Amniotic epithelial cell (primary cell): Measurements from ENCODE around the gene RAP1GDS1.
"Not testable (repeated sequence)": the region's sequence is repeated elsewhere in the genome, so short reads cannot be mapped to it uniquely, and the experiment has no call there.

Experiments used
- DNase-seq: peaks from one replicate; pipeline ENCODE4 v3.0.0-alpha.2; 2010; ENCODE audit warnings: low read depth

Gene RAP1GDS1

DNA sequence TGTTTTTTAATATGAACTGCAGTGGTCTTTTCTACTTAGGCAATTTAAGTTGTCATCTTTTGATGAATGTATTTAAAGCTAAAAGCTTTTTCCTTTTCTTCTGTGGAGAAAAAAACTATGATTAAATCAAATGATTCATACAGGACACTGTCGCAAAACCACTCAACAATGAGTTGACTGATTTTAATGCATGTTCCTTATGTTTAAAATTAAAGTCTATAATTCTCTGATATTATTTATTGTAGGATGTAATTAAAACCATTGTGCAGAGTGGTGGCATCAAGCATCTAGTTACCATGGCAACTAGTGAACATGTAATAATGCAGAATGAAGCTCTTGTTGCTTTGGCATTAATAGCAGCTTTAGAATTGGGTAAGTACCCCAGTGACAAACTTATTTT lies 172.5 kb downstream of the RAP1GDS1 start:
- no peak for DNase-seq

DNA sequence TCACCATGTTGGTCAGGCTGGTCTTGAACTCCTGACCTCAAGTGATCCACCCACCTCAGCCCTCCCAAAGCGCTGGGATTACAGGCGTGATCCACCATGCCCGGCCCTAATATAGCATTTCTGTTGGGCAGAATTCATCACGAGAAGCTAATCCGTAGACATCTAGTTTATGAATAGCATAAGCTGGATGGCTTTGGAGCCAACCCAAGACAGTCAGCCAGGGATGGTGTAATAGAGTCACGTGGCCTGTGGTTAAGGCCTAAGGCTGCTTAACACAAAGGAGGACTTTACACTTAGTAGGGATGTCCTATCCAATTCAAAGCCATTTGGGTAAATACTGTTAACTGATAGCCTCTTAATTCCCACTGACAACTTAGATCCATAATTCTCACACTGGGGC lies 173.6 kb downstream of the RAP1GDS1 start:
- DNase-seq: peak; percentile 54

DNA sequence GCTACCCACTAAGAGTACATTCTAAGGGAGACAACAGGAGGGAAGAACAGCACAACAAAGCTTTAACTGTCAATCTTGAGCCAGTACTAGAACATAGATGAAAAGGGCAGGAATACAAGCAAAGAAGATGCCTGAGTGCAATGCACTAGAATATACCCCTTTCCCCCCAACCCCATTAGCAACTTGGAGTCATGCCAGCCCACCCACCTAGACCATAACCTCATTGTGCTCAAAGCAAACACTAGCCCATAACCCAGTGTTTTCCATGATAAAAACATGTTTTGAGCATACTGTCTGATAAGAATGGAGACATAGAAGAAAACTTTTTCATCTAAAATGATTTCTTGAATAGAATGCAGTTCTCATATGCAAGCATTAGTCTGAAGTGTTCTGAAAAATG lies 183.2 kb downstream of the RAP1GDS1 start:
- DNase-seq: no peak

DNA sequence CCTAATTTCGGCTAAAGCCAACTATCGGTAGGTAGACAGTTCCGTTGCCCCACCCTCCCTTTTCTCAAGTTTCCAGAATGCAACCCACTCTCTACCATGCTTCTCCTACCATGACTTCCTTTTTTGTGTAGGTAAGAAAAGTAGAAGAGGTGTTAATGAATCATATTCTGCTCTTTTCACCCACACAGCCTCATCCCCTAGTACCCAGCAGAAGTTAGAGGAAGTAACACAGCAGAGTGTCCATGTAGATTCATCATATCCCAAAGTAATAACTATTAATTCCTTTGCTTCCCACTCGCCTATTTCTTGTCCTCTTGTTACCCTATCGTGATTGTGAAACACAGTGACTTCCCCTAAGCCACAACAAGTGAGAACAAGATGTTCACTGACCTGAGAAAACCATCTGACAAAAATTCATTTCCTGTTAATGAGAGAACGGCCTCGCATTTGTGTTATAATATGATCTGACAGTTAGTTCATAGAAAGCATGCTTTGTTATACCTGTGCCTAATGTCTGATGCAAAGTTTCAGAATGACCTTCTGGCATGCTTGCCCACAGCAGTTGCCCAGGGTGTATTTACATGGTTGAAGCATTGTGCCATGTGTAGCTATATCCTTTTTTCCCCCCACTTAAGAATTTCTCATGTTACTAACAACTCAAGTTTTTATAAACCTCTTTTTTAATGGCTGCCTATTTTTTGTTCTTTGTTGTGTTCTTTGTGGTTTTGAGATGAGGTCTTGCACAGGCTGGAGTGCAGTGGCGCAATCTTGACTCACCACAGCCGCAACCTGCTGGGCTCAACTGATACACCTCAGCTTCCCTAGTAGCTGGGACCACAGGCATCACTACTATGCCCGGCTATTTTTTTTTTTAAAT lies 185.6 kb downstream of the RAP1GDS1 start:
- peak; percentile 92 for DNase-seq

DNA sequence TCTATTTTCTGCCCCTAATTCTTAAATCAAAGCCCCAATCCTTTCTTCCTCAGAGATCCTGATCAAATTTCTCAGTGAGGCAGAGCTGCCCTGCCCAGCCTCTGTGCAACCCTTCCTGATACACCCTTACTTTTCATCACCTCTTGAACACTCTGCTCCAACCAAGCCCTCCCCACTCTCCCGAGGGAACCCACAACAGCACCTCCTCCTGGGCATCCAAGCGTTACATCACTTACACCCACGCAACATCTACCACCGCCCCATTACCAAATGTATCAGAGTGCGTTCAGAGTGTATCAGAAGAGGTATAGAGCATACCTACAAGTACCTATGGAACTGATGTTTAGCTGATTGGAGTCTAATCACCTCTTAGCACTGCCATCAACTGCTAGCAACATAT lies 186.5 kb downstream of the RAP1GDS1 start:
- peak; percentile 33 for DNase-seq

DNA sequence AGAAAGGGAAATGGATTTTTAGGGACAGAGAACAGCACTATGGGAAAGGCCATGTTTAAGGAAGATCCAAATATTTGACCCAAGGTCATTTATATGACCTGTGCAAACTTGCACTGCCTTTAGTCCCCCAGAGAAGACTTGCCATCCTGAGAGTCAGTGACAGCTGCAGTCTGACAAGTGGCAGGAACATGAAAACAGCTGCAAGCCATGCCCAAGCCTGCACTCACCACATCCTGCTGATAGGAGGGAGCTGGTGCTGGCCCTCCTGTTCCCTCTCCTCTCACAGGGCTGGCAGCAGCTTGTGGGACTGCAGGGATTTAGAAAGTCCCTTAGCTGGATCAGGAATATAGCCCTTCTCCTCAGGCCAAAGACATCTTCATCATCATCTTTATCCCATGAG lies 187.7 kb downstream of the RAP1GDS1 start:
- peak; percentile 28 for DNase-seq

DNA sequence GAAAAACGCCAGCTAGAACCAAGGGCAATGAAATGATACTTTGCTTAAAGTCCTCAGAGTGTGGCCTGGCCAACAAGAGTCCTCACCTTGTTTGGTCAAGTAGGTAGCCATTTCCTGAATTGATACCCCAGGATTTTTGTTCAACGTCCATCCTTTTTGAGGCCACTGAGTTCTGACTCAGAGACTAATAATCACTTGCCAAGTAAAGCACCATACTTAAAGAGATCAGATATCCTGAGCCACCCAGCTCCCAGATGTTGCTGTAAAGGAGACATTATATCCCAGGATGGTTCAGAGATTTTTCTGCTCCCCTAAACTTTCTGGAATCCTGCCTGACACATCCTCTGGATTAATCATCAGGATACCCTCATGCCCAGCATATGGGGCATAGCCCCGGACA lies 190.9 kb downstream of the RAP1GDS1 start:
- DNase-seq: no peak

DNA sequence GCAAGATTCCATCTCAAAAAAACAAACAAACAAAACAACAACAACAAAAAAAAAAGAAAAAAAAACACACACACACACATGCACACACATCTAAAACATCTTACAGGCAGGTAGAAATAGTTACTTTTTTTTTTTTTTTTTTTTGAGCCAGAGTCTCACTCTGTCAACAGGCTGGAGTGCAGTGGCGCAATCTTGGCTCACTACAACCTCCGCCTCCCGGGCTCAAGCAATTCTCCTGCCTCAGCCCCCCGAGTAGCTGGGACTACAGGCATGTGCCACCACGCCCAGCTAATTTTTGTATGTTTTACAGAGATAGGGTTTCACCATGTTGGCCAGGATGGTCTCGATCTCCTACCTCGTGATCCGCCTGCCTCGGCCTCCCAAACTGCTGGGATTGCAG lies 196.2 kb downstream of the RAP1GDS1 start:
- DNase-seq: not testable (repeated sequence)

DNA sequence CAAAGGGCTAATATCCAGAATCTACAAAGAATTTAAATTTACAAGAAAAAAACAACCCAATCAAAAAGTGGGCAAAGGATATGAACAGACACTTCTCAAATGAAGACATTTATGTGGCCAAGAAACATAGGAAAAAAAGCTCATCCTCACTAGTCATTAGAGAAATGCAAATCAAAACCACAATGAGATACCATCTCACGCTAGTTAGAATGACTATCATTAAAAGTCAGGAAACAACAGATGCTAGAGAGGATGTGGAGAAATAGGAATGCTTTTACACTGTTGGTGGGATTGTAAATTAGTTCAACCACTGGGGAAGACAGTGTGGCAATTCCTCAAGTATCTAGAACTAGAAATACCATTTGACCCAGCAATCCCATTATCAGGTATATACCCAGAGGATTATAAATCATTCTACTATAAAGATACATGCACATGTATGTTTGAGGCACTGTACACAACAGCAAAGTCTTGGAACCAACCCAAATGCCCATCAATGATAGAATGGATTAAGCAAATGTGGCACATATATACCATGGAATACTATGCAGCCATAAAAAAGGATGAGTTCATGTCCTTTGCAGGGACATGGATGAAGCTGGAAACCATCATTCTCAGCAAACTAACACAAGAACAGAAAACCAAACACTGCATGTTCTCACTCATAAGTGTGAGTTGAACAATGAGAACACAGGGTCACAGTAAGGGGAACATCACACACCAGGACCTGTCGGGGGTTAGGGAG lies 200.1 kb downstream of the RAP1GDS1 start:
- DNase-seq: not testable (repeated sequence)

DNA sequence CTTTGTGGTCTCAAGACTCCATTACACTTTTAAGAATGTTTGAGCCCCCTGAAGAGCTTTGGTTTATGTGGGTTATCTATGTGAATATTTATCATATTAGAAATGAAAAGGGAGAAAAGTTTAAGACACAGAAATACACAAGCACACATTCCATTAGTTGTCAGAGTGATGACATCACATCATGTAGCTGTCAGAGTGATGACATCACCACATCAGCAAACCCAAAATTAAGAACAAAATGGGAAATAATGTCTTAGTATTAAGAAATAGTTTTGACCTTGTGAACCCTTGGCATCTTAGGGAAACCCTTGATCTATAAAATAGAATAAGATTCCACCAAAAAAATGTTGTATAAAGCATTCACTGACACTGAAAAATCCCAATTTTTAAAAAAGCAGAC lies 201.3 kb downstream of the RAP1GDS1 start:
- DNase-seq: no peak

DNA sequence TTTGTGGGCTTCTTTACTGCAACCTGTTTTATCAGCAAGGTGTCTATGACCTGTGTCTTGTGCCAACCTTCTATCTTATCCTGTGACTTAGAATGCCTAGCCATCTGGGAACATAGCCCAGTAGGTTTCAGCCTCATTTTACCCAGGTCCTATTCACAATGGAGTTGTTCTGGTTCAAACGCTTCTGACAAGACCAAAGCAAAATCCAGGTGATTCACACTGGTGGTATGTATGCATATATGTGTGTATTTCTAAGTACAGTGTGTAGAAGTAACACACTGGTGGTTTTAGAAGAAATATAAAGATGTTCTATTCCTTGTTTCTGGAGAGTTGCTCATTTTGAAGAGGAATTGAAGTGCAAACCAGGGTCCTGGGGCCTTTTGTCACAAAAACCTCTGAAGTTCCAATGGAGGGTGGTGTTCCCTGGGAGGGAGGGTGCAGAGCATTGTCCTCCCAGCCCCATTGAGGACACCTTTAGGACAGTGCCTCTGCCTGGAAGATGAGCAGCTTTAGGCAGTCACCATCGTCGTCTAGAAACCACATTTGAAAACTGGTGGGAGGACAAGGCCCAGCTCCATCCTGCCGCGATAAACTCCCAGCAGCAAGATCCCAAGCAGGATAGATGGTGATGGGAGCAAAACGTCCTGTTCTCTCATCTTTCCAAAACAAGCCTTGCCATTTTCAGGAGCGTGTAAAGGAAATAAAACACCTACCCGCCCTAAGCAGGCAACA lies 205.8 kb downstream of the RAP1GDS1 start:
- DNase-seq: peak; percentile 39

DNA sequence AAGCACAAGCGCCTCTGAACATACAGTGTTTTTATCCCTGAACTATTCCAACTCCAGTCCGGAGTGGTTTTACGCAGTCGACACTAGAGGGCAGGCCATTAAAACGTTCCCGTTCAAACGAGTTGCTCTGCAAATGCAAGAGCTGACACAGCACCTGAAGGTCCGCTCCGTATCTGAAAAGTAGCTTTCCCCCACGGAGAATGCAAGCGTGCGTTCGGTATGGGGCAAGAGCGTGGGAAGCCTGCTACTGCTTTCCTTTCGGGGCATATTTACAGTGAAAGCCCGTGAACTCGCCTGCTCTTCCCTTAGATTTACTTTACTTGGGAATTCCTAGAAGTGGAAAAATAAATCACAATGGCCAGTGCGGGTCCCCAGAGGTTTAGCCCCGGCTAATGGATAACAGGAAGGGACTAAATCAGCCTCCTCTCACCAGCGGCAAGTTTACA lies 206.5 kb downstream of the RAP1GDS1 start:
- DNase-seq: peak; percentile 98

DNA sequence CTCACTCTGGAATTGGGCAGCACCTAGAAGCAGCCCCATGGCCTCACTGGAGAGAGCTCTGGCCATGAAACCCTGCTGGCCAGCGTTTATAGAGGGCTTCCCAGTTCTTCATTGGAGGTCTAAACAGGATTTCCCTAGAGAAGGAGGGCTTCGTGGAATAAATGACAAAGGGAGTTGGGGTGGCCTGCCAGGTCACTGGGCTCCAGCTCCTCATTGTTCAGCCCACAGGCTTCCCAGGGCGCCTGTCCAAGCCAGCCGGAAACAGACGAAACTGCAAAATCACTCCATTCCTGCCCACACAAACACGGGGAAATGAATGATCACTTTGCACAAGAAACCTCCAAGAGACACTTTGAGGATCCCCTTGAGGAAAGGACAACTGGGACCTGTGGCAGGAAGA lies 207.5 kb downstream of the RAP1GDS1 start:
- DNase-seq: peak; percentile 42

DNA sequence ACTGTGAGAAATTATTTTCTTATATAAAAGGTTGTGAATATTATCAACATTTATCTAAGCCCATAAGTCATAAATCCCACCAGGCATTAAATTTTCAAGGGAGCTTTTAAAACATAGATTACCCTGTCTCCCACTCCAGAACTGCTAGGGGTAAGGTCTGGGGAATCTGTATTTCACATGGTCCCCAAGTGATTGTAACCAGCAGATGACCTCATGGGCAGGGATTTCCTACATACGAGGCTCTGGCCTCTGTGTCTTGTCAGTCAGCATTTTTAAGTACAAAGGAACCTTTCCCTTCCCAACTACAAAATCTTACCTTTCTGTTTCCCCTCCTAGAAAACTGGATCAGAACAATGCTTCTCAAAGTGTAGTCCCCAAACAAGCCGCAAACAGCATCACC lies 208.6 kb downstream of the RAP1GDS1 start:
- DNase-seq: peak; percentile 37

DNA sequence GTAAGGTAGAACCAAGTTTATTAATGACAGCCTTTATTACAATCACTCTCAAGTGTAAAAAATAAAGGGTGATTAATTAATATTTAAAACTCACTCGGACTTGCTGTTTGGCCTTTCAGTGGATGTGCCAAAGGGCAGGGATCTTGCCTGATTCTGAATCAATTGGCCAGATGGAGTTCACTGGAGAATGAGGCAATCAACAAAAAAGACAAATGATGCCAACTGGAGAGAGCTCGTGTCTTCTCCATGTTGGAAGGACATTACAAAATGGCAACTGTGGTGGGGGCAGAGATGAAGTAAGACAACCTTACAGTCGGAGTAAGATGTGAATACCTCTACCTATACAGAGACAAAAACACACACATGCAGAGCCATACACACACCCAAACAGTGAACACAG lies 209.2 kb downstream of the RAP1GDS1 start:
- DNase-seq: peak; percentile 30

DNA sequence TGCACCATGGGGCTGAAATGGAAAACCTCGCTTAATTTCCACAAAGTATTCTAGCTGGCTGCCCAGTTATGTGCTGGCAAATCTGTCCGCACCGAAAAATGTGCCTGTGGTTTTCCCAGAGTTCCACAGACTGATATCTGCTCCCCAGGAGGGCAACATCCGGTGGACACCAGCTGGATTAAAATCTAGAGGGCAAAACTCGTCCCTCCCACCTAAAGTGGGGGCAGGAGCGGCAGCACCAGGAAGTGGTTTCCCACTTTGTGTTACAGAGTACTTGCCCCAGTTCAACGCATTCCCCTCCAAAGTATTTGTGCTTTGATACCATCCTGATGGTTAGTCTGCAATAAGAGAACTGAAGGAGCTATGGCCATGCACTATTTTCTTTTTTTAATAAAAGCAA lies 209.6 kb downstream of the RAP1GDS1 start:
- peak; percentile 89 for DNase-seq

DNA sequence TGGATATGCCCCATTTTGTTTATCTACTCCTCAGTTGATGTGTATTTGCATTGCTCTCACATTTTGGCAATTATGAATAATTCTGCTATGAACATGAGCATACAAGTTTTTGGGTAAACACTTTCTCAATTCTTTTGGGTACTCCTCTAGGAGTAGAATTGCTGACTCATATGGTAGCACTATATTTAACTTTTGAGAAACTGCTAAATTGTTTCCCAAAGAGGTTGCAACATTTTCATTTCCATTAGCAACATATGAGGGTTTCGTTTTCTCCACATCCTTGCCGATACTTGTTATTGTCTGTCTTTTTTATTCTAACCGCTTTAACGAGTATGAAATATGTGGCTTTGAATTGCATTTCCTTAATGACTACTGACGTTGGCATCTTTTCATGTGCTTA lies 211.9 kb downstream of the RAP1GDS1 start:
- no peak for DNase-seq

DNA sequence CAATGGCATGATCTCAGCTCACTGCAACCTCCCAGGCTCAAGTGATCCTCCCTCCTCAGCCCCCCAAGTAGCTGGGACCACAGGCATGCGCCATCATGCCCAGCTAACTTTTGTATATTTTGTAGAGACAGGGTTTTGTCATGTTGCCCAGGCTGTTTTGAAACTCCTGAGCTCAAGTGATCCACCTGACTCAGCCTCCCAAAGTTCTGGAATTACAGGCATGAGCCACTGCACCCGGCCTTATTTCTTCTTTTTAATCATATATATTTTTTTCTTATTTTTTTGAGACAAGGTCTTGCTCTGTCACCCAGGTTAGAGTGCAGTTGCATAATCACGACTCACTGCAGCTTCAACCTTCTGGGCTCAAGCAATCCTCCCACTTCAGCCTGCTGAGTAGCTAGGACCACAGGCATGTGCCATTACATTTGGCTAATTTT lies 213.2 kb downstream of the RAP1GDS1 start:
- DNase-seq: peak; percentile 89

DNA sequence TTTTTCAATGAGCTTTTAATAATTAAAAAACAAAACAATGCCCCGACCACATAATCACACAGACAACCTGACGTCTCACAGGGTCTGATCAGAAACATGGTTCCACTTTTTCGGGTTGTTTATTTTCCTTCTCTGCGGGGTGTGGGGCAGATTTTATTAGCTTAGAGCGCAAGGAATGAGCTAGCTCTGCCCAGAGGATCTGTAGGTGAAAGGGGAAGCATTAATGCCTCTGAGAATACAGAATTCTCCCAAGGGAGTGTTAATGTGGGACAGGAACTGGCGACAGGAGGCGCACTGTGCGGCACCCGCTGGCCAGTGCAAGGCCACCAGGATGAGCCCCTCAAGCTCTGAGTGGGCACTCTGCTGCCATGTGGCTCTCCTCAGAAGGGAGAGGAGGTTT lies 215.7 kb downstream of the RAP1GDS1 start:
- DNase-seq: no peak

DNA sequence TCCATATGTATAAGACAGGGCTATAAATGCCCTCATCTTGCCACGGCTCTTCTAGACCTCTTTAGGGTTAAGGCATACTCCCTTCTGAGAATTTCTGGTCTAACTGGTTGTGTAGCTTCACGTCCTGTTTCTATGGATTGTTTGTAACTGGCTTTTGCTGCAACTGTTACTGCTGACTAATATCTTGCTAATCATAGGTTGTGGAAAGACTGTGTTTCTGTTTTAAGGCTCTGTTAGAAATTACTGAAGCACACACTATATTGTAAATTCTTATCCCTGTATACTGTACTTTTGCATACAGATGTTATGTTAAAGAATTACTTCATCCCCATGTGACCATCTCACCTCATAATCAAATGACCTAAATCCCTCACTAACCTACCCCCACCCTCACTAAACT lies 218.4 kb downstream of the RAP1GDS1 start:
- DNase-seq: not testable (repeated sequence)

DNA sequence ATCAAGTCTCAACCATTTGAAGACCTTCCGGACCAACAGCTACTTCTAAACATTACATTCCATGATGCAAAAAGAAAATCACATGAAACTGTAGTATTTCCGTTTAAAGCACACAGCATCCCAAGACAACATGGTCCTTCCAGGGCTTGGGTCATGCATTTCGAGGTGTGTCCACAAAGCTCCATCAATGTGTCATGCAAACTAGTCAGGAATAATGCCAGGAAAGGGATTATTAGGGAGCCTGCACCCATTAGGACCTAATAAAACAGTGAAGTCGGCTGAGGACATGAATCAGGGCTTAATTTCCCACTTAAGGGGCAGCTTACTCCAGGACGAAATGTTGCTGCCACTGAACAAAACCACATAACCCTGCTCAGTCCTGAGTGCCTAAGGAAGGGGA lies 219.4 kb downstream of the RAP1GDS1 start:
- DNase-seq: no peak

DNA sequence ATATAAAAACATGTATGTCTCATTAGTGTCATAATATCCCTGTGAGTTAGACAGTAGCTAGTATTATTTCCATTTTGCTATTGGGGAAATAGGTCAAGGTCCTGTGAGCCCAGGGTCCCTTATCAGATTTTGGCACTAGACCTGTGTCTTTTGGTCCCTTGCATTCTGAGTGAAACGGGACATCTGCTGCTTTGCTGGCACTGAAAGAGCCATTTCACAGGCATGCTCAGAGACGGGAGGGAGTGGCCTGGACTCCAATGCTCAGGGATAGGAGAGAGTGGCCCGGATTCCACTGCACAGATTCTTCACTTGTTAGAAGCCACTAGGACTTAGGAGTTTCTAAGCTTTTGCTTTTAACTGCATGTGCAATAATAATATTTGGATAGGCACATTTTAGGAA lies 220.0 kb downstream of the RAP1GDS1 start:
- DNase-seq: no peak

DNA sequence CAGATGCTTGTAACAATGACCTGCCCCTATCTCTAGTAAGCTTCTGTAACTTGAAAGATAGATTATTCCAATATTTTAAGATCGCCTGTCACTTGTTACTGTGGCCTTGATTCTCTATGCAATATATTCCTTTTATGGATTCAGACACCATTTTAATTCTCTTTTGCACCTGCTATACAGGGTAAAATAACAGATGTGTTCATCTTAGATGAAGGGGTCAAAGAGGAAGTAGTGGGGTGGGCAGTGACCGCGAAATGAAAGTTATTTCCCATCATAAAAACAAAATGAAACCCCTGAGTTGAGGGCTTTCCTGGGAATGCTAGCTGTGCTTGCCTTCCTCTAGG lies 221.3 kb downstream of the RAP1GDS1 start:
- no peak for DNase-seq
